K562 (cell line): ENCODE results near the gene SATB1. TPM values are rescaled to one million over a fixed set of nuclear protein-coding genes. Genes with fewer than 3 reads are reported as not detected.

Experiments
- ATAC-seq: fragments of 200-7000 bp; cut with Tn5 transposase; 3 replicates; pipeline ENCODE4 v1.9.1; 2020; ENCODE audit warnings: moderate library complexity
- BruUV-seq: library from RNA; stranded (reverse); fragments of 400-500 nt; replicated peaks from 2 replicates; lab custom pipeline; 2021; lab: Mats Ljungman, UMichigan
- CTCF ChIA-PET: fragments of 300-600 bp; formaldehyde crosslinking; extraction: SDS; loops from one replicate; lab custom pipeline; 2021; ENCODE audit warnings: low intra/inter-chr PET ratio; lab: Yijun Ruan, JAX
- POLR2A ChIA-PET: fragments of 300-600, 350-650 bp; sonication (Branson Sonifier 250); formaldehyde crosslinking; extraction: SDS; loops from one replicate; lab custom pipeline; 2021; ENCODE audit warnings: antibody characterized with exemption, inconsistent platforms; lab: Yijun Ruan, JAX
- DNase-seq, 4 experiments: peaks; one replicate each; pipeline versions ENCODE4 v3.0.0 to v3.0.0-alpha.2; 2011 to 2018; ENCODE audit warnings: low spot score in 3 of 4, mixed read lengths in 3 of 4; ENCODE audit errors: extremely low read depth in 1 of 4
- FAIRE-seq: peaks from 2 replicates; lab custom pipeline; 2011; peaks lifted over from hg19 to GRCh38; lab: Jason Lieb, UNC
- H2AFZ ChIP-seq: 2 replicates; pipeline ENCODE4 v1.6.0; 2011; ENCODE audit warnings: low read depth, low read length, control low read depth, inconsistent platforms
- H3K27ac ChIP-seq: fragments of 200-600 bp; 3 replicates; pipeline ENCODE4 v1.8.0; 2011; ENCODE audit warnings: low read depth, mild to moderate bottlenecking, control low read depth, inconsistent platforms, low read length, moderate library complexity, mixed read lengths; ENCODE audit errors: extremely low read depth
- H3K27me3 ChIP-seq, 2 experiments: fragments of 300-600 bp in 1 of 2; 2 replicates in 1 of 2; 3 replicates in 1 of 2; pipeline versions ENCODE4 v1.6.0 to v1.8.0; 2011; ENCODE audit warnings: inconsistent platforms in 2 of 2, low read length in 2 of 2, mild to moderate bottlenecking in 1 of 2, mixed read lengths in 1 of 2, moderate library complexity in 1 of 2; ENCODE audit not compliant: control insufficient read depth in 2 of 2, insufficient read depth in 2 of 2
- H3K36me3 ChIP-seq: fragments of 300-600 bp; 3 replicates; pipeline ENCODE4 v1.8.0; 2011; ENCODE audit warnings: mild to moderate bottlenecking, low read length, inconsistent platforms; ENCODE audit not compliant: control insufficient read depth, insufficient read depth
- H3K4me1 ChIP-seq, 2 experiments: fragments of 200-600 bp in 1 of 2; replicated peaks in 1 of 2; 2 replicates in 1 of 2; 3 replicates in 1 of 2; pipeline versions ENCODE4 v1.5.1 to v1.8.0; 2011; ENCODE audit warnings: inconsistent platforms in 2 of 2, low read length in 2 of 2, mild to moderate bottlenecking in 1 of 2, mixed read lengths in 1 of 2, moderate library complexity in 1 of 2; ENCODE audit not compliant: control insufficient read depth in 2 of 2, insufficient read depth in 2 of 2
- H3K4me2 ChIP-seq: 2 replicates; pipeline ENCODE4 v1.6.1; 2011; ENCODE audit warnings: low read length, control low read depth, inconsistent platforms, mixed read lengths; ENCODE audit not compliant: insufficient read depth
- H3K4me3 ChIP-seq: fragments of 200-600 bp; sonication (generic), shearing (Covaris generic); 2 replicates; pipeline ENCODE4 v1.5.1; 2016; ENCODE audit warnings: control low read depth, inconsistent platforms
- H3K79me2 ChIP-seq: fragments of 200-600 bp; 3 replicates; pipeline ENCODE4 v1.8.0; 2011; ENCODE audit warnings: low read length, inconsistent platforms; ENCODE audit not compliant: control insufficient read depth, insufficient read depth
- H3K9ac ChIP-seq, 2 experiments: 2 replicates each; pipeline versions ENCODE4 v1.6.0 to v1.6.1; 2011; ENCODE audit warnings: low read depth in 2 of 2, low read length in 2 of 2, control low read depth in 1 of 2, inconsistent platforms in 1 of 2, mild to moderate bottlenecking in 1 of 2, mixed read lengths in 1 of 2; ENCODE audit not compliant: insufficient read depth in 1 of 2
- H3K9me1 ChIP-seq: one replicate; pipeline ENCODE4 v1.6.0; 2011; ENCODE audit warnings: inconsistent platforms, mild to moderate bottlenecking, low read length, moderate library complexity; ENCODE audit not compliant: control insufficient read depth, insufficient read depth
- H3K9me3 ChIP-seq: replicated peaks from 2 replicates; pipeline ENCODE4 v1.5.1; 2011; ENCODE audit warnings: low read depth, low read length, inconsistent platforms; ENCODE audit not compliant: control insufficient read depth, insufficient read depth
- H4K20me1 ChIP-seq: replicated peaks from 2 replicates; pipeline ENCODE4 v1.6.1; 2011; ENCODE audit warnings: low read length, inconsistent platforms, mixed read lengths; ENCODE audit not compliant: control insufficient read depth, insufficient read depth
- EP400 ChIP-seq: fragments of 450-650 bp; IDR thresholded peaks from 2 replicates; pipeline ENCODE4 v1.6.1; 2017; ENCODE audit warnings: antibody characterized with exemption, mild to moderate bottlenecking, moderate library complexity
- KAT2B ChIP-seq: IDR thresholded peaks from one replicate; pipeline ENCODE4 v1.6.1; 2012; ENCODE audit warnings: low read depth, mild to moderate bottlenecking, control low read depth, inconsistent platforms, low read length, moderate library complexity
- KDM2B ChIP-seq: fragments of 250-450 bp; sonication (Bioruptor Pico); IDR thresholded peaks from 2 replicates; pipeline ENCODE4 v1.8.0; 2021; ENCODE audit warnings: mild to moderate bottlenecking, moderate library complexity
- NFE2 ChIP-seq: IDR thresholded peaks from 2 replicates; pipeline ENCODE4 v1.6.1; 2014; ENCODE audit warnings: antibody characterized with exemption, low read depth
- PML ChIP-seq: IDR thresholded peaks from 2 replicates; pipeline ENCODE4 v1.6.1; 2012; ENCODE audit warnings: low read length, inconsistent platforms
- SMARCE1 ChIP-seq: fragments of 450-650 bp; IDR thresholded peaks from 2 replicates; pipeline ENCODE4 v1.7.1; 2016; ENCODE audit warnings: mild to moderate bottlenecking
- SP2 ChIP-seq: IDR thresholded peaks from 2 replicates; pipeline ENCODE4 v1.6.1; 2011; ENCODE audit warnings: mild to moderate bottlenecking, low read depth, low read length, moderate library complexity; ENCODE audit not compliant: poor library complexity, severe bottlenecking; ENCODE audit errors: extremely low read depth
- TCF7L2 ChIP-seq: fragments of 150-350 bp; IDR thresholded peaks from 2 replicates; pipeline ENCODE4 v1.6.1; 2016; ENCODE audit warnings: low read depth, mild to moderate bottlenecking, low read length, moderate library complexity
- ZC3H11A ChIP-seq: IDR thresholded peaks from 2 replicates; pipeline ENCODE4 v1.6.1; 2012; ENCODE audit warnings: low read depth, low read length, improper control_type of control experiment
- ZNF124 ChIP-seq: sonication (generic); formaldehyde crosslinking; IDR thresholded peaks from 2 replicates; pipeline ENCODE4 v1.8.1; 2022; ENCODE audit warnings: missing genetic modification reagents
- ZSCAN32 ChIP-seq: fragments of 450-650 bp; formaldehyde crosslinking; IDR thresholded peaks from 2 replicates; pipeline ENCODE4 v1.4.0; 2020; ENCODE audit warnings: mild to moderate bottlenecking, moderate library complexity
- in situ Hi-C: fragments of 300-500 bp; cut with MboI; formaldehyde crosslinking; loops from 4 replicates; pipeline ENCODE4 v1.15.0; 2018; ENCODE audit warnings: inconsistent platforms, mixed read lengths
- intact Hi-C: fragments of 100-400 bp; cut with micrococcal nuclease; formaldehyde crosslinking; loops from 2 replicates; pipeline ENCODE4 v1.14.2; 2022
- polyA plus RNA-seq, 8 experiments: library from polyadenylated mRNA; depleted of rRNA in 4 of 8; stranded (reverse) in 5 of 8; unstranded in 3 of 8; fragments of >200 nt; fragmentation: Nextera tagmentation in 2 of 8; fragmentation: Illumina TruSeq in 1 of 8; extraction: Ambion mirVana in 2 of 8; extraction: Trizol in 1 of 8; gene quantifications; 2 replicates each; pipeline versions ENCODE4 v1.2.1 to v1.2.3, GENCODE V29; 2011 to 2014; ENCODE audit warnings: inconsistent platforms in 1 of 8, missing spikeins in 1 of 8
- total RNA-seq, 7 experiments: library from RNA; depleted of rRNA in 6 of 7; stranded (reverse); fragments of >200 nt in 6 of 7; fragmentation: Illumina TruSeq in 2 of 7; extraction: Trizol in 2 of 7; gene quantifications; 2 replicates each; pipeline versions ENCODE4 v1.2.1 to v1.2.3, GENCODE V29; 2011 to 2021; ENCODE audit warnings: low replicate concordance in 1 of 7
- TF ChIP-seq, protein P1 (sequence below): fragments of 250-450 bp; sonication (Bioruptor Pico); IDR thresholded peaks from 2 replicates; pipeline ENCODE4 v1.4.0; 2020; ENCODE audit warnings: mild to moderate bottlenecking, moderate library complexity
- TF ChIP-seq, protein P2 (sequence below): sonication (generic); formaldehyde crosslinking; IDR thresholded peaks from 2 replicates; pipeline ENCODE4 v1.8.0; 2022; ENCODE audit warnings: mild to moderate bottlenecking, missing genetic modification reagents, borderline replicate concordance
- TF ChIP-seq, protein P3 (sequence below): fragments of 250-450 bp; sonication (Bioruptor Pico); IDR thresholded peaks from 2 replicates; pipeline ENCODE4 v1.9.0; 2021; ENCODE audit warnings: mild to moderate bottlenecking
- TF ChIP-seq, protein P4 (sequence below): fragments of 250-450 bp; sonication (Bioruptor Pico); IDR thresholded peaks from 2 replicates; pipeline ENCODE4 v1.4.0; 2020; ENCODE audit warnings: mild to moderate bottlenecking, moderate library complexity

SATB1 gene
- total and polyA plus RNA-seq, 9 of the 15 experiments (the other 6 are each of a cell fraction or from before 2014, with no cell fraction given), result 0.03 to 2.5 (median 0.15) TPM; not detected in 1

DNA sequence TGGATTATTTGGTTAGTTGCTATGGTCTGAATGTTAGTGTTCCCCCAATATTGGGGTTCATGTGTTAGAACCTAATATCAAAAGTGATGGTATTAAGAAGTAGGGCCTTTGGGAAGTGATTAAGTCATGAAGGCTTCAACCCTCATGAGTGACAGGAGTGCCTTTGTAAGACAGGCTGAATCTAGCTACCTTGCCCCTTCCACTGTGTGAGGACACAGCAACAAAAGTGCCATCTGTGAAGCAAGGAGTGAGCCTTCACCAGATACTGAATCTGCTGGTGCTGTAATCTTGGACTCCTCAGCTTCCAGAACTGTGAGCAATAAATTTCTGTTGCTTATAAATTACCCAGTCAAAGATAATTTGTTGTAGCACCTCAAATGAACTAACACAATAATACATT, 22.6 kb upstream of the SATB1 start:
- DNase-seq (no peak), FAIRE-seq (no peak), ATAC-seq (no peak)
- ChIA-PET POLR2A (interaction anchor here (0.6 kb wide), 1 partner anchor 458 kb away, joined by 3 read pairs; no protein-coding TSS in a partner anchor), CTCF (no interaction called here)
- Histone ChIP-seq H3K4me3 (no peak overlapping the region), H3K4me2 (no peak overlapping the region), H3K36me3 (no peaks in the 10 kb centered on the region), H3K9ac (no peak overlapping the region), H3K27me3 (0 out of 5 replicates have a peak, but pooled peaks cover 0 to 11% of the 10 kb centered on the region in 2 experiments), H3K9me1 (no peaks in the 10 kb centered on the region), H4K20me1 (no peaks in the 10 kb centered on the region), H2AFZ (no peak overlapping the region), H3K27ac (no peak overlapping the region), H3K4me1 (peaks cover 0 to 9% of the 10 kb centered on the region in 2 experiments; a peak in 1 of 5 replicates), H3K9me3 (no peaks in the 10 kb centered on the region), H3K79me2 (no peaks in the 10 kb centered on the region)
- intact Hi-C loops (no loop called here), in situ Hi-C loops (no loop called here)
- TF ChIP-seq ZSCAN32 (CRISPR knock-in tag) (no peak), KAT2B (no peak), PML (no peak), EP400 (no peak), NFE2 (no peak), SMARCE1 (no peak), TCF7L2 (no peak), ZC3H11A (no peak), SP2 (no peak), ZNF124 (no peak), KDM2B (CRISPR knock-in tag) (no peak)
- TF ChIP-seq, protein P1, sequence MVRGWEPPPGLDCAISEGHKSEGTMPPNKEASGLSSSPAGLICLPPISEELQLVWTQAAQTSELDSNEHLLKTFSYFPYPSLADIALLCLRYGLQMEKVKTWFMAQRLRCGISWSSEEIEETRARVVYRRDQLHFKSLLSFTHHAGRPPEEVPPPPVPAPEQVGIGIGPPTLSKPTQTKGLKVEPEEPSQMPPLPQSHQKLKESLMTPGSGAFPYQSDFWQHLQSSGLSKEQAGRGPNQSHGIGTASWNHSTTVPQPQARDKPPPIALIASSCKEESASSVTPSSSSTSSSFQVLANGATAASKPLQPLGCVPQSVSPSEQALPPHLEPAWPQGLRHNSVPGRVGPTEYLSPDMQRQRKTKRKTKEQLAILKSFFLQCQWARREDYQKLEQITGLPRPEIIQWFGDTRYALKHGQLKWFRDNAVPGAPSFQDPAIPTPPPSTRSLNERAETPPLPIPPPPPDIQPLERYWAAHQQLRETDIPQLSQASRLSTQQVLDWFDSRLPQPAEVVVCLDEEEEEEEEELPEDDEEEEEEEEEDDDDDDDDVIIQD (CRISPR knock-in tag), result no peak
- TF ChIP-seq, protein P2, sequence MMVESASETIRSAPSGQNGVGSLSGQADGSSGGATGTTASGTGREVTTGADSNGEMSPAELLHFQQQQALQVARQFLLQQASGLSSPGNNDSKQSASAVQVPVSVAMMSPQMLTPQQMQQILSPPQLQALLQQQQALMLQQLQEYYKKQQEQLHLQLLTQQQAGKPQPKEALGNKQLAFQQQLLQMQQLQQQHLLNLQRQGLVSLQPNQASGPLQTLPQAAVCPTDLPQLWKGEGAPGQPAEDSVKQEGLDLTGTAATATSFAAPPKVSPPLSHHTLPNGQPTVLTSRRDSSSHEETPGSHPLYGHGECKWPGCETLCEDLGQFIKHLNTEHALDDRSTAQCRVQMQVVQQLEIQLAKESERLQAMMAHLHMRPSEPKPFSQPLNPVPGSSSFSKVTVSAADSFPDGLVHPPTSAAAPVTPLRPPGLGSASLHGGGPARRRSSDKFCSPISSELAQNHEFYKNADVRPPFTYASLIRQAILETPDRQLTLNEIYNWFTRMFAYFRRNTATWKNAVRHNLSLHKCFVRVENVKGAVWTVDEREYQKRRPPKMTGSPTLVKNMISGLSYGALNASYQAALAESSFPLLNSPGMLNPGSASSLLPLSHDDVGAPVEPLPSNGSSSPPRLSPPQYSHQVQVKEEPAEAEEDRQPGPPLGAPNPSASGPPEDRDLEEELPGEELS (CRISPR knock-in tag), result no peak
- TF ChIP-seq, protein P3, sequence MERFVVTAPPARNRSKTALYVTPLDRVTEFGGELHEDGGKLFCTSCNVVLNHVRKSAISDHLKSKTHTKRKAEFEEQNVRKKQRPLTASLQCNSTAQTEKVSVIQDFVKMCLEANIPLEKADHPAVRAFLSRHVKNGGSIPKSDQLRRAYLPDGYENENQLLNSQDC (CRISPR knock-in tag), result no peak
- TF ChIP-seq, protein P4, sequence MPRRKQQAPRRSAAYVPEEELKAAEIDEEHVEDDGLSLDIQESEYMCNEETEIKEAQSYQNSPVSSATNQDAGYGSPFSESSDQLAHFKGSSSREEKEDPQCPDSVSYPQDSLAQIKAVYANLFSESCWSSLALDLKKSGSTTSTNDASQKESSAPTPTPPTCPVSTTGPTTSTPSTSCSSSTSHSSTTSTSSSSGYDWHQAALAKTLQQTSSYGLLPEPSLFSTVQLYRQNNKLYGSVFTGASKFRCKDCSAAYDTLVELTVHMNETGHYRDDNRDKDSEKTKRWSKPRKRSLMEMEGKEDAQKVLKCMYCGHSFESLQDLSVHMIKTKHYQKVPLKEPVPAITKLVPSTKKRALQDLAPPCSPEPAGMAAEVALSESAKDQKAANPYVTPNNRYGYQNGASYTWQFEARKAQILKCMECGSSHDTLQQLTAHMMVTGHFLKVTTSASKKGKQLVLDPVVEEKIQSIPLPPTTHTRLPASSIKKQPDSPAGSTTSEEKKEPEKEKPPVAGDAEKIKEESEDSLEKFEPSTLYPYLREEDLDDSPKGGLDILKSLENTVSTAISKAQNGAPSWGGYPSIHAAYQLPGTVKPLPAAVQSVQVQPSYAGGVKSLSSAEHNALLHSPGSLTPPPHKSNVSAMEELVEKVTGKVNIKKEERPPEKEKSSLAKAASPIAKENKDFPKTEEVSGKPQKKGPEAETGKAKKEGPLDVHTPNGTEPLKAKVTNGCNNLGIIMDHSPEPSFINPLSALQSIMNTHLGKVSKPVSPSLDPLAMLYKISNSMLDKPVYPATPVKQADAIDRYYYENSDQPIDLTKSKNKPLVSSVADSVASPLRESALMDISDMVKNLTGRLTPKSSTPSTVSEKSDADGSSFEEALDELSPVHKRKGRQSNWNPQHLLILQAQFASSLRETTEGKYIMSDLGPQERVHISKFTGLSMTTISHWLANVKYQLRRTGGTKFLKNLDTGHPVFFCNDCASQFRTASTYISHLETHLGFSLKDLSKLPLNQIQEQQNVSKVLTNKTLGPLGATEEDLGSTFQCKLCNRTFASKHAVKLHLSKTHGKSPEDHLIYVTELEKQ (CRISPR knock-in tag), result no peak
- no TSS peak for BruUV-seq
